Hepatocyte (in vitro differentiated cells): Measurements from ENCODE around the gene NTNG1. TPM values are rescaled to one million over a fixed set of nuclear protein-coding genes. Genes with fewer than 3 reads are reported as not detected.

Experiments used
- DNase-seq: peaks from one replicate; pipeline ENCODE4 v3.0.0-alpha.2; 2016; ENCODE audit warnings: low spot score
- H2AFZ ChIP-seq: fragments of 200-600 bp; sonication (generic); 2 replicates; pipeline ENCODE4 v1.6.0; 2016; ENCODE audit warnings: antibody characterized with exemption, mild to moderate bottlenecking
- H3K27ac ChIP-seq: fragments of 200-600 bp; sonication (generic); 2 replicates; pipeline ENCODE4 v1.5.1; 2016; ENCODE audit warnings: mild to moderate bottlenecking
- H3K27me3 ChIP-seq: fragments of 200-600 bp; sonication (generic); 2 replicates; pipeline ENCODE4 v1.6.1; 2016
- H3K36me3 ChIP-seq: fragments of 200-600 bp; sonication (generic); replicated peaks from 2 replicates; pipeline ENCODE4 v1.5.1; 2016; ENCODE audit warnings: low read depth; ENCODE audit not compliant: insufficient read depth
- H3K4me1 ChIP-seq: fragments of 200-600 bp; sonication (generic); 2 replicates; pipeline ENCODE4 v1.5.1; 2016; ENCODE audit warnings: mild to moderate bottlenecking, moderate library complexity; ENCODE audit not compliant: insufficient read depth
- H3K4me2 ChIP-seq: fragments of 200-600 bp; sonication (generic); 2 replicates; pipeline ENCODE4 v1.6.0; 2016
- H3K4me3 ChIP-seq: fragments of 200-600 bp; sonication (generic); 2 replicates; pipeline ENCODE4 v1.5.1; 2016; ENCODE audit warnings: mild to moderate bottlenecking
- H3K79me2 ChIP-seq: fragments of 200-600 bp; sonication (generic); 2 replicates; pipeline ENCODE4 v1.6.0; 2017; ENCODE audit warnings: mild to moderate bottlenecking
- H3K9me2 ChIP-seq: fragments of 200-600 bp; sonication (generic); replicated peaks from 2 replicates; pipeline ENCODE4 v1.6.0; 2017; ENCODE audit warnings: mild to moderate bottlenecking; ENCODE audit not compliant: insufficient read depth
- H3K9me3 ChIP-seq: fragments of 200-600 bp; sonication (generic); 2 replicates; pipeline ENCODE4 v1.5.1; 2016; ENCODE audit warnings: low read depth, mild to moderate bottlenecking
- H4K20me1 ChIP-seq: fragments of 200-600 bp; sonication (generic); 2 replicates; pipeline ENCODE4 v1.6.0; 2016; ENCODE audit warnings: mild to moderate bottlenecking; ENCODE audit not compliant: insufficient read depth, poor library complexity, severe bottlenecking
- CTCF ChIP-seq: fragments of 200-600 bp; sonication (generic); IDR thresholded peaks from 2 replicates; pipeline ENCODE4 v1.5.1; 2016; ENCODE audit warnings: antibody characterized with exemption, mild to moderate bottlenecking; ENCODE audit not compliant: poor library complexity
- EZH2 ChIP-seq: fragments of 200-600 bp; sonication (generic); IDR thresholded peaks from 2 replicates; pipeline ENCODE4 v1.6.1; 2016; ENCODE audit warnings: antibody characterized with exemption, mild to moderate bottlenecking, borderline replicate concordance
- EZH2phosphoT487 ChIP-seq: fragments of 200-600 bp; sonication (generic); IDR thresholded peaks from one replicate; pipeline ENCODE4 v1.6.1; 2018; ENCODE audit warnings: antibody characterized with exemption, mild to moderate bottlenecking, low read depth, moderate library complexity; ENCODE audit not compliant: unreplicated experiment, severe bottlenecking
- WGBS: methylation state at CpG from one replicate; pipeline ENCODE4 v1.1.6; 2016; ENCODE audit warnings: low lambda C conversion rate; ENCODE audit errors: missing lambda C conversion rate; 5-methylcytosine and 5-hydroxymethylcytosine counted together
- polyA plus RNA-seq: library from polyadenylated mRNA; unstranded; fragments of >200 nt; fragmentation: Nextera tagmentation; extraction: Ambion mirVana; gene quantifications from 2 replicates; pipeline ENCODE4 v1.2.1, GENCODE V29; 2016
- total RNA-seq: library from RNA; depleted of rRNA; stranded (reverse); fragments of >200 nt; gene quantifications from 2 replicates; pipeline ENCODE4 v1.2.3, GENCODE V29; 2014

NTNG1 gene
- total and polyA plus RNA-seq, 2 experiments from 2014 or later = 1.4 to 3.9 TPM

- H3K79me2 ChIP-seq = no peaks in the 10 kb centered on the region
- H3K27me3 ChIP-seq = no peaks in the 10 kb centered on the region
- DNase-seq = no peak
- no peak overlapping the region for H3K4me3 ChIP-seq
- H4K20me1 ChIP-seq = no peaks in the 10 kb centered on the region
- H2AFZ ChIP-seq = no peak overlapping the region
- no peak overlapping the region for H3K4me2 ChIP-seq
- H3K4me1 ChIP-seq = no peaks in the 10 kb centered on the region
- no peaks in the 10 kb centered on the region for H3K9me3 ChIP-seq
- 85% methylated on average over 2 of the region's 2 CpGs for WGBS
- H3K9me2 ChIP-seq = no peaks in the 10 kb centered on the region
- TF ChIP-seq EZH2phosphoT487 (no peak), CTCF (no peak), EZH2 (no peak)
- no peak overlapping the region for H3K27ac ChIP-seq
- H3K36me3 ChIP-seq = no peaks in the 10 kb centered on the region
Observed at GRCh38 chr1:107318932-107319331, 178.1 kb downstream of the NTNG1 start.

GRCh38 chr1:107323784-107324183 lies 182.9 kb downstream of the NTNG1 start:
- Histone ChIP-seq H3K79me2 (no peaks in the 10 kb centered on the region), H3K4me2 (no peak overlapping the region), H3K27me3 (no peaks in the 10 kb centered on the region), H4K20me1 (no peaks in the 10 kb centered on the region), H3K9me2 (no peaks in the 10 kb centered on the region), H3K36me3 (no peaks in the 10 kb centered on the region), H2AFZ (no peak overlapping the region), H3K4me1 (no peaks in the 10 kb centered on the region), H3K9me3 (no peaks in the 10 kb centered on the region), H3K27ac (no peak overlapping the region), H3K4me3 (no peak overlapping the region)
- WGBS = 73% methylated on average over 3 of the region's 3 CpGs
- TF ChIP-seq CTCF (no peak), EZH2phosphoT487 (no peak), EZH2 (no peak)
- DNase-seq = no peak

- no peak overlapping the region for H3K4me2 ChIP-seq
- H2AFZ ChIP-seq = no peak overlapping the region
- TF ChIP-seq EZH2phosphoT487 (no peak), EZH2 (no peak)
- 89% methylated on average over 2 of the region's 2 CpGs for WGBS
- no peak overlapping the region for H3K27ac ChIP-seq
- no peaks in the 10 kb centered on the region for H3K9me3 ChIP-seq
- H3K4me1 ChIP-seq = no peaks in the 10 kb centered on the region
- no peaks in the 10 kb centered on the region for H3K79me2 ChIP-seq
- H3K9me2 ChIP-seq = no peaks in the 10 kb centered on the region
- H4K20me1 ChIP-seq = no peaks in the 10 kb centered on the region
- no peak for DNase-seq
- H3K27me3 ChIP-seq = no peaks in the 10 kb centered on the region
- H3K4me3 ChIP-seq = no peak overlapping the region
- no peaks in the 10 kb centered on the region for H3K36me3 ChIP-seq
Observed at GRCh38 chr1:107326824-107327445, 186.1 kb downstream of the NTNG1 start.

GRCh38 chr1:107327446-107327845 lies 186.6 kb downstream of the NTNG1 start:
- WGBS = 100% methylated on average over 1 of the region's 1 CpG
- H3K4me2 ChIP-seq = no peak overlapping the region
- no peak for DNase-seq
- no peak overlapping the region for H2AFZ ChIP-seq
- no peaks in the 10 kb centered on the region for H3K79me2 ChIP-seq
- no peak for TF ChIP-seq EZH2phosphoT487
- TF ChIP-seq EZH2 = no peak
- TF ChIP-seq CTCF = no peak
- no peaks in the 10 kb centered on the region for H3K27me3 ChIP-seq
- no peaks in the 10 kb centered on the region for H4K20me1 ChIP-seq
- H3K27ac ChIP-seq = no peak overlapping the region
- no peaks in the 10 kb centered on the region for H3K4me1 ChIP-seq
- no peaks in the 10 kb centered on the region for H3K9me2 ChIP-seq
- H3K4me3 ChIP-seq = no peak overlapping the region
- no peaks in the 10 kb centered on the region for H3K9me3 ChIP-seq
- no peaks in the 10 kb centered on the region for H3K36me3 ChIP-seq
